GM18502 (cell line): ENCODE results near the gene GNB1L.
A peak's percentile ranks its signal among the peaks of the same experiment; 100 is the strongest.

Source experiments
- ATAC-seq: cut with Tn5 transposase; IDR thresholded peaks from one replicate; pipeline ENCODE4 v1.9.1; 2021; ENCODE audit warnings: mild to moderate bottlenecking; ENCODE audit not compliant: unreplicated experiment, poor library complexity

GNB1L gene, protein sequence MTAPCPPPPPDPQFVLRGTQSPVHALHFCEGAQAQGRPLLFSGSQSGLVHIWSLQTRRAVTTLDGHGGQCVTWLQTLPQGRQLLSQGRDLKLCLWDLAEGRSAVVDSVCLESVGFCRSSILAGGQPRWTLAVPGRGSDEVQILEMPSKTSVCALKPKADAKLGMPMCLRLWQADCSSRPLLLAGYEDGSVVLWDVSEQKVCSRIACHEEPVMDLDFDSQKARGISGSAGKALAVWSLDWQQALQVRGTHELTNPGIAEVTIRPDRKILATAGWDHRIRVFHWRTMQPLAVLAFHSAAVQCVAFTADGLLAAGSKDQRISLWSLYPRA

DNA sequence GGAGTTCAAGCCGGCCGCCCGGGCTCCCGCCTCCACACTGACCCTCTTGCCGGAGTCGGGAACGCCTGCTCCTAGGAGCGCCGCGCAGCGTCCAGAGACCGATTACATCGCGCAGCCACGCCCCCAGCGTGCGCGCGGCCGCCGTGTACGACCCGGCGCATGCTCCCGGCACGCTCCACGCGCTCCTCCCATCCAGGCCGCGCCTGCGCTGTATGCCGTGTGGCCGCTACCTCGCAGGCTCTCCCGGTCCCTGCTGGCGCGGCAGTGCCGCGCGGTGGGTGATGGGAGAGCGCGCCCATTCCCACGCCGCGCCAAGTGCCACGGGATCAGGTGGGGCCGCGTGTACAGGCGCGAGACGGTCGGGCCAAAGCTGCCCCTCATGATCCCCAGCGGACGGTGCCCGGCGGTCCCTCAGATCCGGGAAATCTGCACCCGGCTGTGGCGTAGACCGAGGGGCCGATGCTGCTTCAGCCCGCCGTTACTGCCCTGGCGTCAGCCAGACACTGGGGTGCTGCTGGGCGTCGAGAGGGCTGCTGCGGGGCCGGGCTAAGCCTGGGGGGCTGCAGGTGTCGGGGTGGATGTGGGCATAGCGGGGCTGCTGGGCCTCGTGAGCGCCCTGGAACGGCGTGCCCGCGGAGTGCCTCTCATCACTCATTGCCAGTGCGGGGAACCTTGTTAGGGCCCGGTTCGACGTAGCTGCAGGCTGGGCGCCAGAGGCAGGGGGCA is at the start of gene GNB1L, which contains the start of gene RTL10:
Gene GNB1L (minus strand): TSS at position 97 of the 726 bp plus-strand sequence. CDS start 33,519 bp downstream, outside the sequence.
Gene RTL10 (minus strand): TSS at position 97 of the 726 bp plus-strand sequence. CDS start 2,613 bp downstream, outside the sequence.
- peak; percentile 83 for ATAC-seq

DNA sequence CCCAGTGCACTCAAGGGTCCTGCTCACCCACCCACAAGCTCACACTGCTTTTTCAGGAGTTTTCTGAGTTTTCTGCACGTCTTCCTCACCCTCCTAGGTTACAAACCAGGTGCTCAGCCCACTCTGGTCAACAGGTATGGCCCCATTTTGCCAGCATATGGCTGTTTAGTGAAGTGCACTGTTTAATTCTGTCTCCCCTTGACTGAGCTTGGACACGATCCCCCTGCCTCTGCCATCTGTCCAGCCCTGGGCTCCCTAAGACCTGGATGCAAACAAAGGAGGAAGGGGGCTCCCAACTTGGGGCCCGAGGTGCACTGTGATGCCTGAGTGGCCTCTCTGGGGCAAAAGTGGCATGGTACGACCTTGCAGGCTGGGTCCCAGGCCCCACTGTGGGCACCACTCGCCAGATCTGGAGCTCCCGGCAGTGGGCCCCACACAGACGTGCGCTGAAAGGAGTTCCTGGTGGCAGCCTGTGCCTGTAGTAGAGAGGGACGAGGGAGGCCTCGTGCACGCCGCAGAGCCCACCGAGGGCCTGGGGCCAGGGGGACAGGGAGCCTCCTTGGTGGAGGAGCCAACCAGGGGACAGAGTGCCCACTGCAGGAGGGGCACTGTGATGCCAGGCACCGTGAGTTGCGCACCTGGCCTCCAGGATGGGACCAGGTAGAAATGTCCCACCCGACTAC is 49.6 kb upstream of the GNB1L start:
- no peak for ATAC-seq

DNA sequence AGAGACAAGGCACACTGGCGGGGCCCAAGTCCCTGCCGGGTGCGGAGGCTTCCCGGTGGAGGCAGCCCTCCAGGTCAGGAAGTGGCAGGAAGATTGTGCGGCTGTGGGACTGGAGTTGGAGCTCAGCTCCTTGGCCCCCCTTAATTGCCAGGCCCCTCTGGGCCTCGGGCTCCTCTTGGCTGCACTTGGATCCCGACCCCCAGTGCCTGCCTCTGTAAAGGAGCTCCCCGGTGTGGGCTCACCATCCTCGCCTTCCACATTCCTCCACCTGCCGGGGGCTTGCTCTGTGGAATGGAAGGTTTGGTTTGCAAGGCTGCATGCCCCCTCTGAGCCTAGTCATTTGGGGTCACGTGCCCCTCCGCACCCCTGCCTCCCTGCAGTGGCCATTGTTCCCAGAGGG is 48.8 kb upstream of the GNB1L start:
- no peak for ATAC-seq

DNA sequence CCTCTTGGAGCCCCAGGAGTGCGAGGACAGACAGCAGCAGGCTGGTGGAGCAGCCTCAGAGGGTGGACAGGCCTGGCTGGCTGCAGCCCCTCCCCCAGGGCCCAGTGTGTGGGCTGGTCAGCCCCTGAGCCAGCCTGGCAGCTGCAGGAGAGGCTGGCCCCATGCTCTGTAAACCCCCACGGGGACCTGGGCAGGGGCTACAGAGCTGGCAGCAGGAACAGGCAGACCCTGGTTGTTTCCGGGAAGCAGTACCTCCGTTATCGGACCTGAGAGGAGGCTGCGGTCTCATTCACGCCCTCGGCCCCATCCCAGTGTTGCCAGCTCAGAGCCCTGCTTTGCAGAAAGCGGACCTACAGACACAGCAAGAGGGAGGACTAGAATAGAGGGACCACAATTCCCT is 48.4 kb upstream of the GNB1L start:
- no peak for ATAC-seq

DNA sequence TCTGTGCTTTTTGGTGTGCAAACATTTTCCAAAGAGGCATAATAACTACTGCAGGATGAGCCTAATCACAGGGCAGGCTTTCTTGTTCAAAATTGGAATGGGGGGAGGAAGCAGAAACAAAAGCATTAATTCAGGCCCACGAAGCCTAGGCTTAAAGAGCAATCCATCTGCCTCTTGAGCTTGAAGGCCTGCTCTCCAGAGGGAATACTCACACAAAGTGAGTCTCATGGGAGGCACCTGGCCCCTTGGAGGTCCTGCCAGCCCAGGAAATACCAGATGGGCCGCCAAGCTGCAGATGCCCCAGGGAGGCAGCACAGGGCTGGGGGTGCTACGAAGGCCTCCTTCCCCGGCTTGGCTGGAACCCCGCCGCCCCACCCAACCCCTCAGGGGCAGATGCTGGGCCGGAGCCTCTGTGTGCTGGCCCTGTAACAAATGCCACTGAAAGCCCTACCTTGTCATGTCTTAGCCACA is 47.6 kb upstream of the GNB1L start:
- no peak for ATAC-seq

DNA sequence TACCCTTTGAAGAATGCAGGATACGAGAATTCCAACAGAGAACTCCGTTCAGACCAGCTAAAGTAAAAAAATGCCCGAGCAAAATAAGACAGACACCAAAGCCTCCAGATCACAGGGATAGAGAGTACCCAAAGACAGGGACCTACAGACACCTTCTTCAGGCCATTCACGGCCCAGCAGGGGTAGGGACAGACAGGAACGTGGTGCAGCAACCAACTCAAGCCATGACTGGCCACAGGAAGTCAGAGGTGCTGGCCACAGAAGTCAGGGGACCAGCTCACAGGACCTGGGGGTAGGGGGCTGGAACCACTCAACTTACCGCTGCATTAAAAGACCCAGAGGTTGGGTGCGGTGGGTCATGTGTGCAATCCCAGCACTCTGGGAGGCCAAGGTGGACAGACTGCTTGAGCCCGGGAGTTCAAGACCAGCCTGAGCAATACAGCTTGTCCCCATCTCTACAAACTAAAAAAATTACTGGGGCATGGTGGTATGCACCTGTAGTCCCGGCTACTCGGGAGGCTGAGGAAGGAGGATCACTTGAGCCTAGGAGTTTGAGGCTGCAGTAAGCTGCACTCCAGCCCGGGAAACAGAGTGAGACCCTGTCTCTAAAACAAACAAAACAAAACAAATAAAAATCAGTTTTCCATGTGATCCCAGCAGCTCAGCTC is 47.0 kb upstream of the GNB1L start:
- ATAC-seq: no peak

DNA sequence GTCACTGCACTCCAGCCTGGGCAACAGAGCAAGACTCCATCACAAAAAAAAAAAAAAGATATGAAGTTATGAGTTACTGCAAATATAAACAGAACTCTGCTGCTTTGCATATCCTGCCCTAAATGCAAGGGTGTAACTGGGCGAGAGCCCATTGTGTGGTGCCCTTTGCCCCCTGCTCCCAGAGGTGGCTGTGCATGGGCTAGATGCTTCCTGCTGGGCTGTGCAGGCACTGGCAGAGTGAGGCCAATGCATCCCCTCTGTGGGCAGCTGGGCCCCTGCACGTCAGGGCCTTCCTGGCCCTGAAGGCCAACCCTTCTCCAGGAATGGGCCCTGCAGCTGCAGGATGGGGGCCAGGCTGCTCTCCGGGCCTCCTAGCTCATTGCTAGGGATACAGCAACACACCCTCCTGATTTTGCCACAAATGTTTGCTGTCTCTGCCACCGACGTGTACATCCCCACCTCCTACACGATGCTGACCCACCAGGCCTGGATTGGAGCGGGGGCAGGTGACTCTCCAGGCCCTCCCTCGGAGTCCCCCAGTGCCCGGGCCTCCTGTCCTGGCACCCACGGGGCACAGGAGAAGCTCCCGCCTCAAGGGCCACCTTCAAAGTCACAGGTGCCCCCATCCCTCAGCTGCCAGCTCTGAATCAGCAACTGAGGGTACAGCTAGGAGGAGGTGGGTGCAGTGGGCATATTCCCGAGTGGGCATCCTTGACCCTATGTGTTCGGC is 46.2 kb upstream of the GNB1L start:
- ATAC-seq: no peak

DNA sequence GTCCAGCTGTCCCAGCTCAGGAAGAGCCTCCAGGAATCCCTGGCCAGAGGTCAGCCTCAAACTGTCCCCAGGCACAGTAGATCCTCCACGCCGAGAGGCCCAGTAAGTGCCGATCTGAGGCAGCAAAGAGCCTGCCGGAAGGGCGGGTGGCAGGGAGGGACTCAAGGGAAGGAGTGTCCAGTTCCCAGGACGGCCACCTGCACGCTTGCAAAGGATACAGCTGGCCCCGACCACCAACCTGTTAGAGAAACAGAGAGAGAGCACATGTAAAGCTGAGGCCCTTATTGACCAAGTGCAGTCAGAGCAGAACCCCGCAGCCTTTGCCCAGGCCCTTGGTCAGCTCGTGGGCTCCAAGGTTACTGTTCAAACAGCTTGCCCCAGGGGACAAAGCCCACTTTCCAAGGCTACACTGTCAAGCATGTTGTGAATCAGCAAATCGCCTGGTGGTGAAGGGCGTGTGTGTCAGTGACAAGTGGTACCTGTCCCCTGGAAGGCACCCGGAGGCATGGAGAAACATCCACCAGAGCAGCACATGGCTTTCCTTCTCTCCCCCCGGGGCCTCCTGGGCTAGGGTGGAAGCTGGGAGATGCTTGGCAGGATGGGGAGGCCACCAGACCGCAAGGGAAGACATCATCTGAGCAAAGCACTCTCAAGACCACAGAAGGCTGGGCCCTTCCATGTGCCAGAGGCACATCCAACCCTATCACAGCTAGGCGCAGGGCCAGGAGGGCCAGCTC is 44.3 kb upstream of the GNB1L start:
- no peak for ATAC-seq

DNA sequence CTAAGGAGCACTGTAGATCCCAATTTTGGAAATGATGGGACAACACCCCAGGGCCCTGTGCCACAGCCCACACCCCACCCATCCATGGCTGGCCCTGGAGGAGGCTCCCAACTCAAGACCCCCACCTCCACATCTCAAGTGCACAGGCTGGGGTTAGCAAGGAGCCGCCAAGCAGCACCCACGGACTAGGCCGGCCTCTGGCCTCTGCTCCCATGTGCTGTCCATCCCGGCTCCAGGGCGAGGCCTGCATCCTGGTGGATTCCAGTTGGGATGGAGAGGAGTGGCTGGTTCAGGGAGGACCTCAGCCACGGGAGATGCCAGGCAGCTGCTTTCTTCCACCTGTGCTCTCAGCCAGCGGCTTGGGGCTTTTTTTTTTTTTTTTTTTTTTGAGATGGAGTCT is 43.5 kb upstream of the GNB1L start:
- no peak for ATAC-seq

DNA sequence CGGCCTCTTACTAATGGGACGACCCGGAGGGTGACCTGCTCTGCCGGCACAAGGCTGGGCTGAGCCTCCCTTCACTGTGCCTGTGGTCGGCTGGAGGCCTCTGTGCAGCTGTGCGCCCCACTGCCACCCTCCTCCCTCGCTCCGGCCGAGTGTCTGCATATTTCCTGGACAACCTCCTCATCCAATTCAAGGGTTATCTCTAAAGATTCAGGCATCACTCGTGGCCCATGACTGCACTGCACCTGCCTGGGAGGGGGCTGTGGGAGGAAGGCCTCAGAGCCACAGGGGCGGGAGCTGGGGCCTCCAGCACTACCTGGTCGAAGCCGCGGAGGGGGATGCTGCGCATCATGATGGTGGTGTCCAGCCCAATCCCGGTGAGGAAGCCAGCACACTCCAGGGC is 43.1 kb upstream of the GNB1L start:
- ATAC-seq: no peak

DNA sequence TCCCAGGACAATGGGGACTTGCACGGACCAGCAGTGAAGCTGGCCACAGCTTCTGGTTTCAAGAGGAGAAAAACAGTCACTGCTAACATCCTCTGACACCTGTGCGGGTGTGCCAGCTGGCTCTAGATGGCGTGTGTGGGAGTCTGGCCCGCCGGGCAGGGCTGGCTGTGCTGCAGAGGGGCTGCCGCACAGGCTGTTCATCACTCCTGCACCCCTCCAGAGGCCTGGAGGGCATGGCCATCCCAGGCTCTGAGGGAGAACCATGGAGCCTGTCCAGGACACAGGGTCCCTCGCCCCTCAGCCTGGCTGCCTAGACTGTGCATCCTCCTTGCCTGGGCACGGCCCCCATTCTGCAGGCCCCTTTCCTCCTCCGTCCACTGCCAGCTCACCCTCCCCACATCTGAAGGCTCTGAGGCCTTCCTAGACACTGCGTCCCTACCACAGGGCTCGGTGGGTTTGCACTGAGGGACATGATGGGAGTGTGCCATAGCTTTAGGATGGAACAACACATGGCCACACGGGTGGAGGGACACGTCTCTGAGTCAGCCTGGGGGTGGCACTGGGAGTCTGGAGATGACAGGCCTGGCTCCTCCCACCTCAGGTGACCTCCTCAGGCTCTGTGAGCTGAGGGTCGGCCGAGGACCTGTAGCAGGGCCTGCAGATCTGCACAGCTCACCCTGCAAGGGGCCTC is 42.1 kb upstream of the GNB1L start:
- ATAC-seq: no peak

DNA sequence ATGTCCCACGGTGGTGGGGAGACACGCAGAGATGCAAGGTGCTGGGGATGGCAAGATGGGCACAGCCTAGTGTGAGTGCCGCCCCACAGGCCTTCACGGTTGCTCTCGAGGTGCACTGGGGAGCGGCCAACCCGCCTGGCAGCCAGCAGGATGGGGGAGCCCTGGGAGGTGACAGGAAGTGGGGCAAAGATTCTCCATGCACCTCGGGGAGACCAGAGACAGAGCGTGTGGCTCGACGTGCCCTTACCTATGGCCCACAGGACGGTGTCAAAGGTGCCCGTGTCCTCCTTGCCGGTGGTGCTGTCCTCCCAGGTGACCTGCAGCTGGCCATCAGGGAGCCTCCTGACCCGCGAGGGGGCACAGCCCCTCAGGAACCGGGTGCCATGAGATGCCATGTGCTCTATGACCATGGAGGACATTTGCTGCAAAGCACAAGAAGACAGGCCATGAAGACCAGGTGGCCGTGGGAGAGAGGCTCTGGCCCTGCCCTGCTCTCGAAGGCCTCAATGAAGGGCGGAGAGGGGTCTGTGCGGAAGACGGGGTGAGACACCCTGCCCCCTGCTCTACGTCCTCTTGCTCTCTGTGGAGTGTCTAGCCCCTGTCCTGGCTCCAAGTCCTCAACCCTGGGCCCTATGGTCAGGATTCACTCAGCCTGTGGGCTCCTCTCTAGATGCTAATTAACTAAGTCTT is 40.6 kb upstream of the GNB1L start:
- ATAC-seq: no peak

DNA sequence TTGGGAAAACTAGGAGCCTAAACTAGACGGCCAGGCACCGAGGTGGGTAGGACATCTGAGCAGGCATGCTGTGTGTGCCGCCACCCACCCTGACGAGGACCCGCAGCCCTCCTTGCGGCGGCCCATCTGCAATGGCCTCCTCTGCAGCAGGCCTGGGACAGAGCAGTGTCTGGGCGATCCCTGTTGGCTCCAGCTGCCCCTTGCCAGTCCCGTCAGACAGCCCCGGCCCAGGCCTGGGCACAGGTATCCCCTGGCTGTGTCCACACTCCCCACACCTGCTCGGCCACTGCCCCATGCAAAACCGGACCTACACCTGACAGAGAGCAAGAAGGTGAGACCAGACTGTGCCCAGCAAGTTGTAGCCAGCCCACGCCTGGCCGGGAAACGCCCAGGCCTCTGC is 38.7 kb upstream of the GNB1L start:
- ATAC-seq: no peak

DNA sequence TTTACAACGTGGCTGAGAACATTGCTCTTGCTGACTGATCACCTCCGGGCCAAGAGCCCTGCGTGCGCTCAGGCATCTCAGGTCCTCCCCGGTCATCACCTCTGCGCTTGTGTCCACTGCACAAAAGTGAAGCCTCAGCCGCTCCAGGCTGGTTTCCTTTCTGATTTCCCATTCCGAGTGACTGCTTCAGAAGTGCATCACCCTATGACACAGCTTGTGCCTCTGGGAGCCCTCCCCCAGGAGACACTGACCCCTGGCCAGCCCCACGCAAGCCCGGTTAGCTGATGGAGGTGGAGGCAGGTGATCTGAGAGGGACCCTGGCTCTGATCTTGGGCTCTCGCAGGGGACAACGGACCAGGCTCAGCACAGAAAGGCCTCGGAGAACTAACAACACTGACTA is 38.3 kb upstream of the GNB1L start:
- no peak for ATAC-seq

DNA sequence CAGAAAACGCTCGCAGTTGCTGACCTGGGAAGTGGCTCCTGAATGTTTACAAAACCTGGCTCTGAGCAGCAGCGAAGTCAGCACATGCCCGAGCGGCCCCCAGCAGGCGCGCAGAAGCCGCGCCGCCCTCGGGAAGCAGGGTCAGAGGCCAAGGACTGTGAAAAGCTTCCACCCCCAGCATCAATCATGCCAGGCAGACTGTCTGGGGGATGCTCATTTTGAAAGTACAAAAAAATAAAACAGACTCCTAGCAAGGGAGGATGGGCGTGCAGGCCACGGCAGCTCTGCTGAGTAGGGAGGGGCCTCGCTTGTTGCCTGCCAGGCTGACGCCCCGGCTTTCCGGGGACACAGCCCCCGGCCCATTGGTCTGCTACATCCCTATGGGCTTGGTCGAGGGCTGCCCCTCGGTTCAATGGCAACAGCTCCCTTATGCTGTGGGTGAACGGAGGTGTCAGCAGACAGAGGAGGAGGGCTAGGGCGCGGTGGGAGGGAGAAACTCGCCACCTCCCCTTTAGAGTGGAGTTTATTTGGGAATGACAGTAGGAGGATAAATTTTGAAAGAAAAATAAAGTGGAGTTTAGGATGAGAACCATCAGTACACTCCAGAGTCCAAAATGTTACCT is 37.7 kb upstream of the GNB1L start:
- ATAC-seq: no peak

DNA sequence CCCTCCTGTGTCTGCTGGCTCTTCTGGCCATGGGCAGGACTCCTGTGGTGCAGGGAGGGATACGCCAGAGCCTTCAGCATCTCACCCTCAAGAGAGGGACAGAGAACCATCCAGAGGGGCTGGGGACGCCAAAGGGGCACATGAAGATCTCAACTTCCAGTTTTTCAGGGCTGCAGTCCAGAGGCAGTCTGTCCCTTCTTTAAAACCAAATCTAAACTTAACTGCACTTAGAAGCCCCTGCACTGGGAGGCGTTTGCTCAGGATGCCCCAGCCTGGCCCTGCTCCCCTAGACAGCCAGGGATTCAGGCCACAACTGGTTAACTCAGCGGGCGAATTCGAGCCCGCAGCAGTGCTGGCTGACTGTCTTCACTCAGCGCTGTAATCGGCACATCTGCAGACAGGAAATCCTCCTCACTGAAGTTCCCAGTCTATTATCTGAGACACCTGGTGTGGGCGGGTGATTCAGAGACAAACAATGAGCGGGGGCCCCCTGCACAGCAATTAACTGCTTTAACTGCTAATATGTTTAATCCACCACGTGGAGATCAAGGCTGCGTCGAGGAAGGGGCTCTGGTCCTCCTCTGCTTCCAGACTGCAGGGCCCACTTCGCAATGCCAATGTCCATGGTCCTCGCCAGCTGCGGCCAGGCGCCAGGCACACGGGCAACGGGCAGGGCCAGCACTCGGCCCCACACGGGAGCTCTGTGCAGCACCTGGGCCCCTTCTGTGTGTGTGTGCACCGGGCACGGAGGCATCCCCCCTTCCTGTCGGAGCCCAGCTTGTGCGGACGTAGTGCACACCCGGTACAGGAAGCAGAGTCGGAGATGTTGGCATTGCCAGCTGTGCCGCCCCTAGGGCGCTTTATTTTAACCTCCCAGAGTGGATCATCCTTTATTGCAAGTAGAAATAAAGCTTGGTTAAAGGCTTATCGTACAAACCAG is 36.9 kb upstream of the GNB1L start:
- ATAC-seq: no peak
